Spleen (tissue), 7 donors: ENCODE results near the gene HS3ST3B1.

Experiments used
- POLR2A ChIP-seq, 3 donors: fragments of 450-650 bp; IDR thresholded peaks; one replicate each; pipeline ENCODE4 v1.5.1; 2017; ENCODE audit warnings: antibody characterized with exemption in 3 of 3, mild to moderate bottlenecking in 1 of 3
- TF ChIP-seq, protein P1 (sequence below), 11 experiments: fragments of 200-600 bp in 7 of 11; fragments of 450-650 bp in 4 of 11; sonication (generic) in 4 of 11; IDR thresholded peaks in 8 of 11; conservative IDR thresholded peaks in 3 of 11; 1 replicate in 7 of 11; 2 replicates in 4 of 11; pipeline versions ENCODE4 v1.4.0 to v1.8.0; 2016 to 2021; ENCODE audit warnings: antibody characterized with exemption in 11 of 11, inconsistent platforms in 4 of 11, mild to moderate bottlenecking in 1 of 11
- donor health status: DM: no; HTN: no; CAD: no; lungs with moderate emphysema.
- donor health status: DM: no; HTN: no; CAD: no.
- donor health status: DM: no; HTN: no; CAD: no.

DNA sequence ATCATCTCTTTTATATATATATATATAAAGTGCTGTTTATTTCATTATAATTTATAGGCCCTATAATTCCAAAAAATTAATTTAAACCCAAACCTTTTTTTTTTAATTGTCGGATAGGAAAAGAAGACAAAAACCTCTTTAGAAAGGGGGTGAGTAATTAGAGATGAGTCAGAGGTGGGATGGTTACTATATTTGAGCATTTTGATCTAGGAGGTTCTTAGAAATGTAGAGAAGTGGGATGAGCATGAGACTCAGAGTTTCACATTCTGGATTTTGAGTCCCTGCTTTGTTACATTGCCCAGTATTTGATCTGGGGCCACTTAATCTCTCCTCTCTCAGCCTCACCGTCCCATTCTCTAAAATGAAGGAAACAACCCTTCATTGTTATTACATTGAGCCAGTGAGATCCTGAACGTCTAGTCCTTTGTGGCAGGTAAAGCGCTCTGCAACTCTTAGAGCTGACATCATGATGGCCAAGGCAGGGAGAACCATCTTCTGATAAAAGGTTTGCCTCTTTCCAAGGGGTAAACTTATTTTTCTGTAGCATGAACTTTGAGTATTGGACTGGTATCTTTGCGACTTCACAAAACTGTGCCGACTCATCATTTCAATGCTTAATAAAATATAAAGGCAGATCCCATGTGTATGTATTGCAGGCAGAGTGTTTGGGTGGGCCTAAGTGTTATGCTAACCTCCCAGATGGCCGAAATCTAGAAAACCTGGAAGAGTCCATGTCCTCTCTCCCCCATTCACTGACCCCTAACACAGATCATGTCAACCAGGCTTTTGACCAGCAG lies 21.3 kb downstream of the HS3ST3B1 start:
- TF ChIP-seq, protein P1, sequence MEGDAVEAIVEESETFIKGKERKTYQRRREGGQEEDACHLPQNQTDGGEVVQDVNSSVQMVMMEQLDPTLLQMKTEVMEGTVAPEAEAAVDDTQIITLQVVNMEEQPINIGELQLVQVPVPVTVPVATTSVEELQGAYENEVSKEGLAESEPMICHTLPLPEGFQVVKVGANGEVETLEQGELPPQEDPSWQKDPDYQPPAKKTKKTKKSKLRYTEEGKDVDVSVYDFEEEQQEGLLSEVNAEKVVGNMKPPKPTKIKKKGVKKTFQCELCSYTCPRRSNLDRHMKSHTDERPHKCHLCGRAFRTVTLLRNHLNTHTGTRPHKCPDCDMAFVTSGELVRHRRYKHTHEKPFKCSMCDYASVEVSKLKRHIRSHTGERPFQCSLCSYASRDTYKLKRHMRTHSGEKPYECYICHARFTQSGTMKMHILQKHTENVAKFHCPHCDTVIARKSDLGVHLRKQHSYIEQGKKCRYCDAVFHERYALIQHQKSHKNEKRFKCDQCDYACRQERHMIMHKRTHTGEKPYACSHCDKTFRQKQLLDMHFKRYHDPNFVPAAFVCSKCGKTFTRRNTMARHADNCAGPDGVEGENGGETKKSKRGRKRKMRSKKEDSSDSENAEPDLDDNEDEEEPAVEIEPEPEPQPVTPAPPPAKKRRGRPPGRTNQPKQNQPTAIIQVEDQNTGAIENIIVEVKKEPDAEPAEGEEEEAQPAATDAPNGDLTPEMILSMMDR (IDR thresholded peaks at IDR 0.05 in 8 of 11, conservative IDR thresholded peaks at IDR 0.05 in 3 of 11) = no peak
- no peak for TF ChIP-seq POLR2A (IDR thresholded peaks at IDR 0.05)
